Left cardiac atrium (tissue), 4 donors: ENCODE data around the gene PDE6B. TPM values are rescaled to one million over a fixed set of nuclear protein-coding genes. Genes with fewer than 3 reads are reported as not detected.
A peak's percentile ranks its signal among the peaks of the same experiment; 100 is the strongest.

Experiments
- ATAC-seq, 2 donors: fragments of 200-7000 bp; cut with Tn5 transposase; one replicate each; pipeline ENCODE4 v1.9.1; 2020; ENCODE audit warnings: mild to moderate bottlenecking in 2 of 2, moderate library complexity in 2 of 2
- DNase-seq: peaks from one replicate; pipeline ENCODE4 v3.0.0-alpha.2; 2020
- intact Hi-C, 2 donors: fragments of 100-400 bp; cut with DNase I; formaldehyde crosslinking; loops; one replicate each; pipeline versions ENCODE4 v1.14.1 to v1.15.1; 2022 to 2023
- total RNA-seq, 2 donors: library from RNA; stranded (reverse); fragmentation: NEBNext Ultra II Directional; extraction: Animal tissue kit (Norgen Biotek cat#: 25700); gene quantifications; one replicate each; pipeline ENCODE4 v1.2.1, GENCODE V29; 2021
- donor health status: DM: no; HTN: yes; CAD: no.
- donor health status: DM: no; HTN: yes; CAD: no; lungs with severe emphysema.
- donor health status: DM: yes; HTN: yes; CAD: no.
- donor health status: Dilated cardiomyopathy.

Gene PDE6B
- total RNA-seq, 2 donors from 2014 or later: 4.7 to 5.2 TPM

- no peak for ATAC-seq
- no peak for DNase-seq
- intact Hi-C loops: no loop called here
Observed at GRCh38 chr4:598925-599324, 26.4 kb upstream of the PDE6B start.

GRCh38 chr4:600166-600565 lies 25.2 kb upstream of the PDE6B start:
- intact Hi-C loops: no loop called here
- no peak for DNase-seq
- ATAC-seq: no peak

- intact Hi-C loops: no loop called here
- DNase-seq (no peak), ATAC-seq (no peak)
Observed at GRCh38 chr4:600850-601515, 24.4 kb upstream of the PDE6B start.

- intact Hi-C loops: no loop called here
- no peak for DNase-seq
- ATAC-seq: no peak
Observed at GRCh38 chr4:601612-602558, 23.5 kb upstream of the PDE6B start.

GRCh38 chr4:602559-602942 lies 22.8 kb upstream of the PDE6B start:
- DNase-seq (no peak), ATAC-seq (peak in 1 of 2 donors; percentile 32)
- intact Hi-C loops: no loop called here

GRCh38 chr4:604131-604530 lies 21.2 kb upstream of the PDE6B start:
- intact Hi-C loops: no loop called here
- ATAC-seq (no peak), DNase-seq (no peak)

- DNase-seq (no peak), ATAC-seq (no peak)
- intact Hi-C loops: no loop called here
Observed at GRCh38 chr4:605702-606425, 19.5 kb upstream of the PDE6B start.

GRCh38 chr4:608236-608635 lies 17.1 kb upstream of the PDE6B start:
- intact Hi-C loops: no loop called here
- no peak for DNase-seq
- ATAC-seq: no peak

GRCh38 chr4:609400-610050 lies 15.8 kb upstream of the PDE6B start:
- intact Hi-C loops: no loop called here
- DNase-seq (no peak), ATAC-seq (no peak)

GRCh38 chr4:610411-611261 lies 14.7 kb upstream of the PDE6B start:
- DNase-seq: no peak

GRCh38 chr4:612052-612748 lies 13.2 kb upstream of the PDE6B start:
- intact Hi-C loops: no loop called here
- no peak for DNase-seq
- no peak for ATAC-seq

More at GRCh38 chr4:610411-611261, 14.7 kb upstream of the PDE6B start:
- no peak for ATAC-seq
- intact Hi-C loops: no loop called here

GRCh38 chr4:612749-613125 lies 12.6 kb upstream of the PDE6B start:
- intact Hi-C loops: no loop called here
- DNase-seq: no peak
- ATAC-seq: no peak

- DNase-seq: no peak
- intact Hi-C loops: no loop called here
Observed at GRCh38 chr4:613126-613525, 12.2 kb upstream of the PDE6B start.

GRCh38 chr4:616091-616490 lies 9.3 kb upstream of the PDE6B start:
- no peak for DNase-seq
- intact Hi-C loops: no loop called here
- ATAC-seq: no peak

More at GRCh38 chr4:613126-613525, 12.2 kb upstream of the PDE6B start:
- no peak for ATAC-seq

GRCh38 chr4:616911-617643 lies 8.3 kb upstream of the PDE6B start:
- DNase-seq (no peak), ATAC-seq (no peak)
- intact Hi-C loops: no loop called here

- DNase-seq: no peak
- ATAC-seq: no peak
- intact Hi-C loops: no loop called here
Observed at GRCh38 chr4:617644-618641, 7.4 kb upstream of the PDE6B start.
